Mesenchymal stem cell (in vitro differentiated cells and primary cell): Measurements from ENCODE around the gene SLC9A9.

Experiments
- DNase-seq: peaks from one replicate; pipeline ENCODE4 v3.0.0-alpha.2; 2013
- H2AFZ ChIP-seq: one replicate; pipeline ENCODE4 v1.6.1; 2013; ENCODE audit warnings: low read depth, mild to moderate bottlenecking, control low read depth, inconsistent platforms, low read length, moderate library complexity
- H2AK5ac ChIP-seq: 2 replicates; pipeline ENCODE4 v1.6.1; 2013; ENCODE audit warnings: low read length, moderate library complexity, mild to moderate bottlenecking, inconsistent platforms; ENCODE audit not compliant: severe bottlenecking
- H2BK120ac ChIP-seq: one replicate; pipeline ENCODE4 v1.6.1; 2013; ENCODE audit warnings: low read depth, mild to moderate bottlenecking, inconsistent platforms, low read length, moderate library complexity
- H2BK12ac ChIP-seq, 2 experiments: one replicate each; pipeline ENCODE4 v1.6.1; 2013; ENCODE audit warnings: inconsistent platforms in 2 of 2, low read length in 2 of 2, mild to moderate bottlenecking in 2 of 2, moderate library complexity in 2 of 2, control low read depth in 1 of 2
- H2BK15ac ChIP-seq: one replicate; pipeline ENCODE4 v1.6.1; 2013; ENCODE audit warnings: mild to moderate bottlenecking, low read depth, inconsistent platforms; ENCODE audit not compliant: poor library complexity, severe bottlenecking
- H2BK5ac ChIP-seq: 2 replicates; pipeline ENCODE4 v1.6.1; 2013; ENCODE audit warnings: low read depth, mild to moderate bottlenecking, low read length, control low read depth, inconsistent platforms; ENCODE audit not compliant: poor library complexity, severe bottlenecking
- H3K14ac ChIP-seq, 2 experiments: one replicate each; pipeline ENCODE4 v1.6.1; 2013; ENCODE audit warnings: inconsistent platforms in 2 of 2, low read length in 2 of 2, control low read depth in 1 of 2, mild to moderate bottlenecking in 1 of 2, moderate library complexity in 1 of 2
- H3K18ac ChIP-seq, 2 experiments: one replicate each; pipeline ENCODE4 v1.6.1; 2013; ENCODE audit warnings: inconsistent platforms in 2 of 2, low read length in 2 of 2, control low read depth in 1 of 2, low read depth in 1 of 2, mild to moderate bottlenecking in 1 of 2
- H3K23ac ChIP-seq, 2 experiments: one replicate each; pipeline ENCODE4 v1.6.1; 2013; ENCODE audit warnings: inconsistent platforms in 2 of 2, low read length in 2 of 2, mild to moderate bottlenecking in 2 of 2, moderate library complexity in 2 of 2, control low read depth in 1 of 2
- H3K27ac ChIP-seq: 2 replicates; pipeline ENCODE4 v1.5.1; 2013; ENCODE audit warnings: mild to moderate bottlenecking, moderate library complexity, low read length, control low read depth, inconsistent platforms; ENCODE audit not compliant: poor library complexity, severe bottlenecking
- H3K27me3 ChIP-seq, 2 experiments: 2 replicates each; pipeline versions ENCODE4 v1.6.1 to v1.7.0; 2013; ENCODE audit warnings: low read length in 2 of 2, mild to moderate bottlenecking in 2 of 2, moderate library complexity in 2 of 2, control low read depth in 1 of 2, inconsistent platforms in 1 of 2; ENCODE audit not compliant: control insufficient read depth in 1 of 2, insufficient read depth in 1 of 2
- H3K36me3 ChIP-seq, 2 experiments: 2 replicates each; pipeline versions ENCODE4 v1.6.1 to v1.7.0; 2013; ENCODE audit warnings: low read length in 2 of 2, control low read depth in 1 of 2, inconsistent platforms in 1 of 2, low read depth in 1 of 2, mild to moderate bottlenecking in 1 of 2; ENCODE audit not compliant: insufficient read depth in 2 of 2, control insufficient read depth in 1 of 2
- H3K4ac ChIP-seq, 2 experiments: one replicate each; pipeline ENCODE4 v1.6.1; 2013; ENCODE audit warnings: inconsistent platforms in 2 of 2, low read length in 2 of 2, mild to moderate bottlenecking in 2 of 2, moderate library complexity in 2 of 2, control low read depth in 1 of 2, low read depth in 1 of 2
- H3K4me1 ChIP-seq: 2 replicates; pipeline ENCODE4 v1.6.1; 2013; ENCODE audit warnings: low read depth, low read length, control low read depth; ENCODE audit not compliant: control insufficient read depth, insufficient read depth
- H3K4me2 ChIP-seq: 2 replicates; pipeline ENCODE4 v1.6.1; 2013; ENCODE audit warnings: low read length, mild to moderate bottlenecking, inconsistent platforms; ENCODE audit not compliant: poor library complexity, severe bottlenecking
- H3K4me3 ChIP-seq, 2 experiments: 2 replicates each; pipeline versions ENCODE4 v1.5.1 to v1.7.0; 2013; ENCODE audit warnings: low read length in 2 of 2, mild to moderate bottlenecking in 2 of 2, control low read depth in 1 of 2, low read depth in 1 of 2; ENCODE audit not compliant: insufficient read depth in 1 of 2
- H3K79me1 ChIP-seq: replicated peaks from 2 replicates; pipeline ENCODE4 v1.6.1; 2013; ENCODE audit warnings: mild to moderate bottlenecking, control low read depth, low read length, inconsistent platforms; ENCODE audit not compliant: poor library complexity, severe bottlenecking
- H3K9ac ChIP-seq: 2 replicates; pipeline ENCODE4 v1.7.0; 2013; ENCODE audit warnings: mild to moderate bottlenecking, low read length, moderate library complexity
- H3K9me3 ChIP-seq: 2 replicates; pipeline ENCODE4 v1.7.0; 2013; ENCODE audit warnings: mild to moderate bottlenecking, low read length; ENCODE audit not compliant: control insufficient read depth
- H4K8ac ChIP-seq: one replicate; pipeline ENCODE4 v1.6.1; 2013; ENCODE audit warnings: inconsistent platforms, mild to moderate bottlenecking, low read length, moderate library complexity
- H4K91ac ChIP-seq: one replicate; pipeline ENCODE4 v1.6.1; 2013; ENCODE audit warnings: mild to moderate bottlenecking, low read length, inconsistent platforms
- WGBS: methylation state at CpG from one replicate; pipeline ENCODE4 v1.1.7; 2013; ENCODE audit warnings: mixed read lengths; 5-methylcytosine and 5-hydroxymethylcytosine counted together

Gene SLC9A9

DNA sequence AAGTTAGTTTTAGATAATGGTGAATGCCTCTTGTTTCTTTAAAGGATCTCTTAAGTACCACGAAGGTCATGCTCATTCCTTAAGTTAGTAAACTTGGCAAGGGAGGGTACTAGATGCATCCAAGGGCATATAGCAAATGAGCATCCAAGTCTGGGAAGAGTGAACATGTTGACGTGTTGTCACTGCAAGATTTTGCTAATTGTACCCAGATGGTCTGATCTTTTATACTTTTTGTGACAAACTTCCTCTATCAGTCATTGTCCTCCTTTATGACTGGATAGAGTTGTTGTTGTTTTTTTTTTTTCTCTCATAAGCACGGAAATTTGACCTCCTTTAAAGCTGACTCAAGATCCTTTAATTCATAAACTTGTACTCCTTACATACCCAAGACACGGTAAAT is 607.4 kb downstream of the SLC9A9 start:
- H3K9me3 ChIP-seq = no peaks in the 10 kb centered on the region
- H3K27ac ChIP-seq = no peak overlapping the region
- H3K4me2 ChIP-seq = no peak overlapping the region
- no peak overlapping the region for H2AK5ac ChIP-seq
- no peak overlapping the region for H2AFZ ChIP-seq
- H3K4ac ChIP-seq = no peak overlapping the region
- H3K27me3 ChIP-seq = no peaks in the 10 kb centered on the region
- H3K4me1 ChIP-seq = peaks cover 11% of the 10 kb centered on the region
- H3K14ac ChIP-seq = no peak overlapping the region
- no peak overlapping the region for H2BK15ac ChIP-seq
- H3K4me3 ChIP-seq = no peak overlapping the region
- H4K8ac ChIP-seq = no peak overlapping the region
- H3K36me3 ChIP-seq = no peaks in the 10 kb centered on the region
- no peak overlapping the region for H4K91ac ChIP-seq
- 75% methylated on average over 4 of the region's 4 CpGs for WGBS
- H3K9ac ChIP-seq = no peak overlapping the region
- H2BK12ac ChIP-seq = no peak overlapping the region
- H3K23ac ChIP-seq = no peak overlapping the region
- no peak overlapping the region for H2BK5ac ChIP-seq
- no peaks in the 10 kb centered on the region for H3K79me1 ChIP-seq
- no peak overlapping the region for H3K18ac ChIP-seq
- no peak overlapping the region for H2BK120ac ChIP-seq
- no peak for DNase-seq

DNA sequence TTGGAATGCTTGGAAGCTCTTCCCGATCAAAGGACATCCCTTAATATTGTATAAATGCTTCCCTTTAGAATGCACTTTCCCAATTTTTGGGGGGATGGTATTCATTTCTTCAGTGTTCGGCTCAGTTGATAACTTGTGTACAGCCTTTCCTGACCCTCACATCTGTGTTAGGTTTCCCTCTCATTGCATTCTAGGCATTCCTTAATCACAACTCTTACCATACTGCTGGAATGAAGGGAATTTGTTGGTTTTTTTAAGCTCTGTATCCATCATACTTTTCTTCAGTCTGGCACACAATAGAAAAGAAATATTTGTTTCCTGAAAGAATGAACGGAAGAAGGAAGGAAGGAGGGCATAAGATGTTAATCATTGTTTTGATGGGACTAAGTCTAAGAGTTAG is 609.2 kb downstream of the SLC9A9 start:
- H3K79me1 ChIP-seq = no peaks in the 10 kb centered on the region
- H3K9ac ChIP-seq = no peak overlapping the region
- H2AK5ac ChIP-seq = no peak overlapping the region
- 42% methylated on average over 1 of the region's 3 CpGs for WGBS
- H3K23ac ChIP-seq = no peak overlapping the region
- H3K4me1 ChIP-seq = peaks cover 11% of the 10 kb centered on the region
- no peak overlapping the region for H4K8ac ChIP-seq
- no peaks in the 10 kb centered on the region for H3K36me3 ChIP-seq
- no peak overlapping the region for H2BK5ac ChIP-seq
- no peak for DNase-seq
- no peak overlapping the region for H3K4me3 ChIP-seq
- no peak overlapping the region for H3K18ac ChIP-seq
- no peak overlapping the region for H3K14ac ChIP-seq
- H2AFZ ChIP-seq = no peak overlapping the region
- H3K9me3 ChIP-seq = no peaks in the 10 kb centered on the region
- peak overlapping the region; percentile 46 for H3K27ac ChIP-seq
- no peak overlapping the region for H2BK15ac ChIP-seq
- no peak overlapping the region for H2BK120ac ChIP-seq
- no peak overlapping the region for H2BK12ac ChIP-seq
- H4K91ac ChIP-seq = no peak overlapping the region
- H3K27me3 ChIP-seq = no peaks in the 10 kb centered on the region
- H3K4me2 ChIP-seq = no peak overlapping the region
- H3K4ac ChIP-seq = no peak overlapping the region

DNA sequence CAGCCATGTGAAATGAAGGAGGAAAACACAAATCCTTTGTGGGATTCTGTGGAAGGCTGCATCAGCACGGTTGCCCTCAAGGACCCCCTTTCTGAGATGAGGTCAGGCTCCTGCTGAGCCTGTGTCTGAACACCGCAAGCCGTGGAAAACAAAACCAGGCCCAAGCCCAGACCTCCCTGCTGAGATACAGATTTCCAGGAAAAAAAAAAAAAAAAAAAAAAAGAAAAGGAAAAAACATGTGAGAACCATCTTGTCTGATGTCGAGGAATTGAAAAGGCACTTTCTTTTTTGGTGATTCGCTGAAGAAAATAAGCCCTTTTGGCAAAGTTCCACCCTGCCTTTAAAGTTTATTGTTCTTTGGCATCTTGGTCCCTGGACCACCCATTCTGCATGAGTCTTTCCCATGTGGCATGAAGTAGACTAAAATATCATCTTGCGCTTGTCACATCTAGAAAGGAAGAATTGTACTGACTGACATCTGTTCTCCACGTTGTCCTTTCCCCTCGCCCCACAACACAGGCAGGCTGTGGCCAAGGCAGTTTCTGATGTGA is 611.1 kb downstream of the SLC9A9 start:
- Histone ChIP-seq H3K27ac (peak overlapping the region; percentile 45), H2AK5ac (no peak overlapping the region), H3K4me2 (no peak overlapping the region), H3K27me3 (no peaks in the 10 kb centered on the region), H3K4me3 (no peak overlapping the region), H3K18ac (no peak overlapping the region), H2BK12ac (no peak overlapping the region), H3K14ac (no peak overlapping the region), H2AFZ (no peak overlapping the region), H2BK15ac (no peak overlapping the region), H4K91ac (no peak overlapping the region), H3K9me3 (no peaks in the 10 kb centered on the region), H2BK120ac (no peak overlapping the region), H3K4me1 (peaks cover 10% of the 10 kb centered on the region), H3K36me3 (no peaks in the 10 kb centered on the region), H3K9ac (no peak overlapping the region), H3K23ac (no peak overlapping the region), H2BK5ac (no peak overlapping the region), H3K79me1 (no peaks in the 10 kb centered on the region), H3K4ac (no peak overlapping the region), H4K8ac (no peak overlapping the region)
- WGBS = 93% methylated on average over 8 of the region's 8 CpGs
- no peak for DNase-seq

DNA sequence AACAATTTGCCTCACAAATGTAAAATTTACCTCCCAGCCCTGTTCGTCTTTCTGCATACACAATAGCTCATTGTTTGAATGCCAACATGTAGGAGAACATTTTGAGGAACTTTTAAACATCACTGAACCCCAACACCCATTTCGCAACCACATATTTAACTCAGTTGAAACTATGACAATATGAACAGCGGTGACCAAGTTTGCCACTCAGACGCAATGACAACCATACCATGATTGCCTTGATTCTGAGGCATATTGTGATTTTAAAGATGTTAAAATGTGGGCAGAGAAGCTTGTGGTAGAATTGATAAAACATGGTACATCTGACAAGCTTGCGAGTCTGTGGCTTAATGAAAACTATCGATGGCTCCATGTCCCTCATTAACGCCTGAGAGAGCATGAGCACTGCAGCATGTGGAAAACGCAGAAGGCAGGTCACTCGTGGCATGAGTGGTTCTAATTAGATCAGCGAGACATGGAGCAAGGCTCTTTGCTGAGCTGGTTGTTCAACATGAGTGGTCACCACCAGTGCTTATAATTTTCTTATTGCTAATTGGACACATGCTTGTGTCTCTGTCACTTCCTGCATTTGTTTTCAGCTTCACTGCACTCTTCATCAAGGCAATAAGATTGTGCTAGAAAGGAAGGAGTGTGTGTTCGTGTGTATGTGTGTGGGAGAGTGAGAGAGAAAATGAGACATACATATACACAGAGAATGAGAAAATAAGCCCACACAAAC is 611.9 kb downstream of the SLC9A9 start:
- H2AK5ac ChIP-seq = no peak overlapping the region
- H3K4me1 ChIP-seq = peaks cover 10% of the 10 kb centered on the region
- no peak overlapping the region for H2AFZ ChIP-seq
- H3K27me3 ChIP-seq = no peaks in the 10 kb centered on the region
- H3K36me3 ChIP-seq = no peaks in the 10 kb centered on the region
- no peak overlapping the region for H4K91ac ChIP-seq
- H3K27ac ChIP-seq = peak overlapping the region; percentile 45
- no peak overlapping the region for H3K18ac ChIP-seq
- H2BK12ac ChIP-seq = no peak overlapping the region
- no peak overlapping the region for H3K4me3 ChIP-seq
- H2BK15ac ChIP-seq = no peak overlapping the region
- H3K4me2 ChIP-seq = no peak overlapping the region
- no peak overlapping the region for H4K8ac ChIP-seq
- no peaks in the 10 kb centered on the region for H3K9me3 ChIP-seq
- no peaks in the 10 kb centered on the region for H3K79me1 ChIP-seq
- WGBS = 96% methylated on average over 10 of the region's 11 CpGs
- H2BK120ac ChIP-seq = no peak overlapping the region
- H3K23ac ChIP-seq = no peak overlapping the region
- H2BK5ac ChIP-seq = no peak overlapping the region
- no peak overlapping the region for H3K9ac ChIP-seq
- no peak overlapping the region for H3K4ac ChIP-seq
- no peak overlapping the region for H3K14ac ChIP-seq
- no peak for DNase-seq
